GM12891 (cell line): ENCODE data around the gene TTN.

Source experiments
- POLR2A ChIP-seq: IDR thresholded peaks from 2 replicates; pipeline ENCODE4 v1.6.1; 2011; ENCODE audit warnings: low read depth, low read length, control low read depth
- POLR2AphosphoS5 ChIP-seq: IDR thresholded peaks from 2 replicates; pipeline ENCODE4 v1.6.1; 2011; ENCODE audit warnings: low read depth, low read length, control low read depth
- SPI1 ChIP-seq: IDR thresholded peaks from 2 replicates; pipeline ENCODE4 v1.6.1; 2011; ENCODE audit warnings: low read depth, low read length, control low read depth

- no peak for TF ChIP-seq POLR2AphosphoS5
- TF ChIP-seq POLR2A, result no peak
- no peak for TF ChIP-seq SPI1
Observed at GRCh38 chr2:178761759-178762371, 45.4 kb downstream of the TTN start.
